Erythroblast (primary cell): ENCODE results near the gene PLEKHG2.

Experiments used
- GATA1 ChIP-seq: IDR thresholded peaks from 2 replicates; pipeline ENCODE4 v1.6.1; 2011; ENCODE audit warnings: low read depth, mild to moderate bottlenecking, control low read depth, low read length, moderate library complexity
- POLR2A ChIP-seq: IDR thresholded peaks from 2 replicates; pipeline ENCODE4 v1.6.1; 2011; ENCODE audit warnings: mild to moderate bottlenecking, low read length

DNA sequence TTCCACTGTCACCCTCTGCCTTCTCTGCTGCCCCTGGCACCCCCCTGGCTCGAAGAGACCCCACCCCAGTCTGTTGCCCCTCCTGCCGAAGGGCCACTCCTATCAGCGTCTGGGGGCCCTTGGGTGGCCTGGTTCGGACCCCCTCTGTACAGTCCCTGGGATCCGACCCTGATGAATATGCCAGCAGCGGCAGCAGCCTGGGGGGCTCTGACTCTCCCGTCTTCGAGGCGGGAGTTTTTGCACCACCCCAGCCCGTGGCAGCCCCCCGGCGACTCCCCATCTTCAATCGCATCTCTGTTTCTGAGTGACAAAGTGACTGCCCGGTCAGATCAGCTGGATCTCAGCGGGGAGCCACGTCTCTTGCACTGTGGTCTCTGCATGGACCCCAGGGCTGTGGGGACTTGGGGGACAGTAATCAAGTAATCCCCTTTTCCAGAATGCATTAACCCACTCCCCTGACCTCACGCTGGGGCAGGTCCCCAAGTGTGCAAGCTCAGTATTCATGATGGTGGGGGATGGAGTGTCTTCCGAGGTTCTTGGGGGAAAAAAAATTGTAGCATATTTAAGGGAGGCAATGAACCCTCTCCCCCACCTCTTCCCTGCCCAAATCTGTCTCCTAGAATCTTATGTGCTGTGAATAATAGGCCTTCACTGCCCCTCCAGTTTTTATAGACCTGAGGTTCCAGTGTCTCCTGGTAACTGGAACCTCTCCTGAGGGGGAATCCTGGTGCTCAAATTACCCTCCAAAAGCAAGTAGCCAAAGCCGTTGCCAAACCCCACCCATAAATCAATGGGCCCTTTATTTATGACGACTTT, 3.9 kb upstream of the PLEKHG2 start:
- TF ChIP-seq POLR2A, result peak; percentile 87
- TF ChIP-seq GATA1, result no peak
